Measurements from ENCODE around the gene LRRN4.

LRRN4 gene

DNA sequence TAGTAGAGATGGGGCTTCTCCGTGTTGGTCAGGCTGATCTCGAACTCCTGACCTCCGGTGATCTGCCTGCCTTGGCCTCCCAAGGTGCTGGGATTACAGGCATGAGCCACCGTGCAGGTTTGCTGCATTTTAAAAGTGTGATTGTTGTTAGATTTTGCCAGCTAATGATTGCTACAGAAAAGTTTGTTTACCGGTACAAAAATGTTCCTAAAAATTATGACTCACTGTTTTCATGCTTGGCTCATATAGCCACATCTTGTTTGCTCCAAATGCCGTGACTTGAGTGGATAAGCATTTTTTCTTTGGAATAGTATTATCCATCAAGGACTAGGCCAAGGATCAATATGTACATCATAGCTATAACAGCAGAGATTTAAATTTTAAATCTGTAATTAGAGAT lies 24.3 kb downstream of the LRRN4 start:
- DNase-seq = no peak

DNA sequence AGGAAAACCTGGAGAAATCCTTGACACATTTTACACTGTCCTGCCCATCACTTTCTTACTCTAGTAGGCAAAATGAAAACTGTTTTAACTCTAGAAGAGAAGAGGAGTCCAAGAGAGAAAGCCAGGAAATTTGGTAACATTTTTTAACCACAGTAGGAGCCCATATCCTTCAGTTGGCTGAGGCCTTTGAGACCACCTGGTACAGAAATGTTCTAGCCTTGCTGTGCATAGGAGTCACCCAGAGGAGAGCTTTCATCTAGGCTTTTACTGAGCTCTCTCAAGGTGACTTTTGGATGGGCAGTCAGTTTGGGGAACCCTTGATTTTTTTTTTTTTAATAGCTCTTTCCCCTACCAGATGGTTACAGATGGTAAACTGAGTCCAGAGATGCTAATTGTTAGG lies 25.0 kb downstream of the LRRN4 start:
- DNase-seq = no peak

DNA sequence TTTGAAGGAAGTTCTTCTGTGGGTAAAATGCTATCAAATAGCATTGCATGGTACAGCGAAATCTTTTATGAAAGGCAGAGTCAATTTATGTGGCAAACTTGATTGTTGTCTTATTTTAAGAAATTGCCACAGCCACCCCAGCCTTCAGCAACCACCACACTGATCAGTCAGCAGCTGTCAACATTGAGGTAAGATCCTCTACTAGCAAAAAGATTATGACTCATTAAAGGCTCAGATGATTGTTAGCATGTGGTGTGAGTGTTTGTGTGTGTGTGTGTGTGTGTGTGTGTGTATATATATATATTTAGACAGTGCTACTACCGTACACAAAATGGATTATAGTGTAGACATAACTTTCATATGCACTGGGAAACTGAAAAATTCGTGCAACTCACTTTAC lies 27.8 kb downstream of the LRRN4 start:
- no peak for DNase-seq

DNA sequence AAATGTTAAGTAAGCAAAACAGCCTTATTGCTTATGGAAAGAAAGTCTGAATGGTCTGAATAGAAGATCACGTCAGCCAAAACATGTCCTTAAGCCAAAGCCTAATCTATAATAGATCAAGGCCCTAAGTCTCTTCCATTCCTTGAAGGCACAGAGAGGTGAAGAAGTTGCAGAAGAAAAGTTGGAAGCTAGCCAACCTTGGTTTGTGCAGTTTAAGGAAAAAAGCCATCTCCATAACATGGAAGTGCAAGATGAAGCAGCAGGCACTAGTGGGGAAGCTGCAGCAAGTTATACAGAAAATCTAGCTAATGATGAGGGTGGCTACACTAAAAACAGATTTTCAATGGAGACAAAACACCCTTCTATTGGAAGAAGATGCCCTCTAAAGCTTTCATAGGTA lies 29.1 kb downstream of the LRRN4 start:
- DNase-seq = no peak

DNA sequence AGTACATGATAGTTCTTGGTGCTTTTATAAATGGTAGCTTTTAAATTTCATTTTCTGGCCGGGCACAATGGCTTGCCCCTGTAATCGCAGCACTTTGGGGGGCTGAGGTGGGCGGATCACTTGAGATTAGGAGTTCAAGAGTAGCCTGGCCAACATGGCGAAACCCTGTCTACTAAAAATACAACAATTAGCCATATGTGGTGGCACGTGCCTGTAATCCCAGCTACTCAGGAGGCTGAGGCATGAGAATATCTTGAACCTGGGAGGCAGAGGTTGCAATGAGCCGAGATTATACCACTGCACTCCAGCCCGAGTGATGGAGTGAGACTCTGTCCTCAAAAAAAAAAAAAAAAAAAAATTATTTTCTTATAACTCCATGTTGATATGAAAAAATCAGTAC lies 36.0 kb downstream of the LRRN4 start:
- DNase-seq = no peak

DNA sequence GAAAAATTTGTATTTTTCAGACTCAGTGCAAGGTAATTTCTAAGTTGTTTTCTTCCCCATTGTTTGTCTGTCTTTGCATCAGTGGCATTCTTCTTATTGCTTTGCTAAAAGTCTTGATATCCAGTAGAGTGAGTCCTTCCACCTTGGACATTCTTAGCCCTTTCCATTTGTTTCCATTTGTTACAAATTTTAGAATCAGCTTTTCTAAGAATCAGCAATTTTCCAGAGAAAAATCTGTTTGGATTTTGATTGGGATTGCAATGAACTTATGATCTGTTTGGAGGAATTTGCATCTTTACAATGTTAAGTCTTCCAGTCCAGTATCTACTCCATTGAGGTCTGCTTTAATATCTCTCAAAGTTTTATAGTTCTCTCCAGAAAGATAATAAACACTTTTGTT lies 36.4 kb downstream of the LRRN4 start:
- DNase-seq = no peak

DNA sequence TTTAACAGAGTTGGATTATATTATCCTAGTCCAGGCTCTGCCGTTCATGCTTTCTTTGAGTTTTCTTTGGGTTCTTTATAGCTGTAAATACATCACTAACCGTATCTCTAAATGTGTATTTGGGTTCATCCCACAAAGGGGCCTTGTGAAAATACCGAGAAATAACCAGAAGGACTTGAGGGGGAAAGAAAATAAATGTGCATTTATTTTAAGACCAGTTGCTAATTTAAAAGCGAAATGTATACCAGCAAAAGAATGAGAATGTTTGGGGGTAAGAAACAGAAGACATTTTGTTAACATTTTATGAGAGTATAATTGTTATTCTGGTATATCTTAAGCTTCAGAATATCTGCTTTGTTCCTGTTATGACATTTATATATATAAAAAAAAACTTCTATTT lies 38.9 kb downstream of the LRRN4 start:
- DNase-seq = no peak

DNA sequence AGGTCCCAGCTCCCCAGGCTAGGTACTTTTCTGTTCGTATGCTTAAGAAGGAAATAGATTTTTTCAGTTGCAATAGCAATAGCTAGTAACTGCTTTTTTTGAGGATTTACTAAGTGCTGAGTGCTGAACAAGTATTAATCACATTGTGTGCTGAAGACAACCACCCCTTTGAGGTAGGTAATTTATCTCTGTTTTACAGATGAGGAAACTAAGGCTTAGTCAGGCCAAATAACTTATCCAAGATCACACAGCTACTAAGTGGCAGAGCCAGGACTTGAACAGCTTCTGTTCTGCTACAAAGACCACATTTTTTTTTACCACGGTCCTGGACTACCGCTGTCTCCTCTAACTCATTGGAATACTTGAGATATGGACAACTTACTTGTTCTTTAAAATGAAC lies 39.8 kb downstream of the LRRN4 start:
- no peak for DNase-seq

DNA sequence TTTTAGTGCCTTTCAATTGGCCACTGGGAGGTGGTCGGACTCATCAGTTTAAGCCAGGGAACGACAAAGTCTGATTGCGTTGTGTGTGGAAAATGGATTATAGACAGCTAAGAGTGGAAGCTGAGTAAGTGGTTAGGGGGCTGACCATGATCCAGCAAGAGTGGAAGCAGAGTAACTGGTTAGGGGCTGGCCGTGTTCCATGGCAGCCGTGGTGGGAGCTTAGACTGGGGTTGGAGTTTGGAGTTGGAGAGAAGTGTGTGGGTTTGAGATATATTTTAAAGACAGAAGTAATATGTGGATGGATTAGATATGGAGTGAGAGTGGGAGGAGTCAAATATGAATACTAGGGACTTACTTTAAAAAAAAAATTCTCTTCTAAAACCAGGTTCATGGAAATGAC lies 41.7 kb downstream of the LRRN4 start:
- DNase-seq = no peak

DNA sequence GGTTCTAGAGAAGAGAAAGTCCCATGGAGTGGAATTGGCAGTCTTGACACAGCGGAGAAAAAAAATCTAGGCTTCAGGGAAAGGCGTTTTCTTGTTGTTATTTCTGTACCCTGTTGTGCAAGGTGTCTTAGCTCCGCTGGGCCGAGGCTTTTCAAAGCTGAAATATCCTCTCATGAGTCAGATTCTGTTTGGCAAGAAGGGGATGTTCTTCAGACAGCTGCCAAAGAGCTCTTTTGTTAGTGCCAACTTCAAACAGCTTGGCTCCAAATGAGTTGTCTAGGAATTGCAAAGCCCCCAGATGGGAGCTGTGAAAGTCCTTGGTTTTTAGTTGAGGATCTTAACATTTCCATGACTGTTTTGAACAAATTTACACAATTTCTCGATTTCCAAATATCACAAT lies 45.6 kb downstream of the LRRN4 start:
- DNase-seq = no peak

DNA sequence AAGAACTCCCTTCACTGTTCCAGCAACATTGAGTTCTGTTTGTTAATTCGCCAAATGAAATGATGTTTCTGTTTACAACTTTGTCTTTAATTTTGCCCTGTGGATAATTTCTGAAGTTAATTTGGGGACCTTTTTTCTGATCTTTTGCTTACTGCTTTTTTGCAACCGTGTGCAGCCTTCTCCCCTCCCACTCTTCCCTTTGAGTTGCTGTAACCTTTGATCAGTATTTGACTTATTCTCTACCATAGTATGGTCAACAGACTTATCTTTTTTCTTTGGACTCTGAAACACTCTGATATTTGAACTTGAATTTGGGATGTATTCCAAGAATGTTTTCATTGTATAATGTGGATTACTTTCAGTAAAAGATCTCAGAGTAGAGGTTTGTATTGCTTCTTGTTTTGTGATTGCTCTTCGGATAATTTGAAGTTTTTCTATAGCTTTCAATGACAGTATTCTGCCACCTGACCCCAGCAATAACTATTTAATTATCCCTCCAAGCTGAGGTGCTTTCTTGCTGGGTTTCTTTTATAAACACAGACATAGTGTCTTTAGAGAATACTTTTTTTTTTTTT lies 46.2 kb downstream of the LRRN4 start:
- no peak for DNase-seq

DNA sequence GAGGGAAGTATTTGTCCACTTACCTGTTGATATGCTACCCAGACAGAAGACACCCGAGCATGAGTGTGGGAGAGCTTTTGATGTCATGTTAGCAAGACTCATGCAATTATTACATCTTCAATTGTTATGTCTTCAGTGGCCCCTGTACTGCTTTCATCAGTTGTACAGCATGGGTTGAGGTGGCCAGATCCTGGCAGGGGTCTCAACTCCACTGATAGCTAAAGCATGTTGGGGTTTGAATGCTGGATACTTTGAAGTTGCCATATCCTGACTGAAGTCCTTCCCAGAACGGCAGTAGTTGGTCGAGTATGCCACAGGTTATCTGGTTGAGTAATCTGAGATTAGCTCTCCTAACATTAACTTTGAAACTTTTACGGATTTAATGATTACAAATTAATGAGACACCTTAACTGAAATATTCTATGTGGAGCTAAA lies 46.7 kb downstream of the LRRN4 start:
- no peak for DNase-seq

DNA sequence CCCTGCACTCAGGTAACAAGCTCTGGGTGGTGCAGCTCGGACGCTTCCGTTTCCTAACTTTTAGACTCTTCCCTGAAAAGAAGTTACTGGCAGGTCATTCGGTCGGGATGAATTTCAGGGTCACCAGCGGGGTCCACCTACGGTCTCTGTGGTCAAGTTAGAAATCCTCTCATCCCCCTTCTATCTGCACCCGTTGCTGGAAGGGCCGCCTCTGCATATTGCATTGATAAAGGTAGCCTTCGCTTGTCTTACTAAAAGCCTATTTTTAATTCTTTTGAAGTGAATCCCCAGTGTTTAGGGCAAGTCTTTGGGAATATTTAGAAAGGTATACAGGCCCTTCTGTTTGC lies 47.3 kb downstream of the LRRN4 start:
- DNase-seq = no peak

DNA sequence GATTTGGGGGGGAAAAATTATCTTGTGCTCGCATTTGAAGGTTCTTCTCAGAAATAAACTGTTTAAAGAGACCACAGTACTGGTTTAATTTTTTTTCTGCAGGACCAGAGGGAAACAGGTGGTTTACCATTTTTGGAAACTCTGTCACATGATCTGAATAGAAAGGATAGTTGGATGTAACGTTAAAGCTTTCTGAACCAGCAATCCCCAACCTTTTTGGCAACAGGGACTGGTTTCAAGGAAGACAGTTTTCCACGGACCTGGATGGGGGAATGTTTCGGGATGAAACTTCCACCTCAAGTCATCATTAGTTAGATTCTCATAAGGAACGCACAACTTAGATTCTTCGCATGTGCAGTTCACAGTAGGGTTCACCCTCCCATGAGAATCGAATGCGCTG lies 53.0 kb downstream of the LRRN4 start:
- DNase-seq = no peak

DNA sequence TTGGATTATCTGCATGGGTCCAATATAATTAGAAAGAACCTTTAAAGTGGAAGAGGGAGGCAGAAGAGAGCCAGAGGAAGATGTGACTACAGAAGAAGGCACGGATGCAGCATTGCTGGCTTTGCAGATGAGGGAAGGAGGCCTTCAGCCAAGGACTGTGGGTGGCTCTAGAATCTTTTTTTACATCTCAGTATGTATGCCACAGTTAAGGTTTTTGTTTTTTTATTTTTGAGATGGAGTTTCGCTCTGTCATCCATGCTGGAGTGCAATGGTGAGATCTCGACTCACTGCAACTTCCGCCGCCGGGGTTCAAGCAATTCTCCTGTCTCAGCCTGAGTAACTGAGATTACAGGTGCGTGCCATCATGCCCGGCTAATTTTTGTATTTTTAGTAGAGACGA lies 54.1 kb downstream of the LRRN4 start:
- DNase-seq = no peak

DNA sequence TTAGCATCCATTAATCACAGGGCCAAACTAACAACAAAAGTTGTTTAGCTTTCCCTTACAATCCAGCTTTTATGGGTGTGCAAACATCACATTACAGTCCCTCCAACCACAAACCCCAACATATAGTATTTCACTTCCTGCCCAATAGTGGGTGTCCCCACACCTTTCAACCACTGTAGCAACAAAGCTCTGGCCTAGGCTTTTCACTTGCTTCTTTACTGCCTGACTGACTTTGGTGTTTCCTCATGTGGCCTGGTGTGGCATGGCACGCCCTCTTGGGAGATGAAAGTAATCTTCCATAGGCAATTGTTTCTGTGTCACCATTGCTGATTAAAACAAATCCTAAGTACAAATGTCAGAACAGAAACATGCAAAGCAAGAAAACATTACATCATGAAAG lies 57.1 kb downstream of the LRRN4 start:
- no peak for DNase-seq

DNA sequence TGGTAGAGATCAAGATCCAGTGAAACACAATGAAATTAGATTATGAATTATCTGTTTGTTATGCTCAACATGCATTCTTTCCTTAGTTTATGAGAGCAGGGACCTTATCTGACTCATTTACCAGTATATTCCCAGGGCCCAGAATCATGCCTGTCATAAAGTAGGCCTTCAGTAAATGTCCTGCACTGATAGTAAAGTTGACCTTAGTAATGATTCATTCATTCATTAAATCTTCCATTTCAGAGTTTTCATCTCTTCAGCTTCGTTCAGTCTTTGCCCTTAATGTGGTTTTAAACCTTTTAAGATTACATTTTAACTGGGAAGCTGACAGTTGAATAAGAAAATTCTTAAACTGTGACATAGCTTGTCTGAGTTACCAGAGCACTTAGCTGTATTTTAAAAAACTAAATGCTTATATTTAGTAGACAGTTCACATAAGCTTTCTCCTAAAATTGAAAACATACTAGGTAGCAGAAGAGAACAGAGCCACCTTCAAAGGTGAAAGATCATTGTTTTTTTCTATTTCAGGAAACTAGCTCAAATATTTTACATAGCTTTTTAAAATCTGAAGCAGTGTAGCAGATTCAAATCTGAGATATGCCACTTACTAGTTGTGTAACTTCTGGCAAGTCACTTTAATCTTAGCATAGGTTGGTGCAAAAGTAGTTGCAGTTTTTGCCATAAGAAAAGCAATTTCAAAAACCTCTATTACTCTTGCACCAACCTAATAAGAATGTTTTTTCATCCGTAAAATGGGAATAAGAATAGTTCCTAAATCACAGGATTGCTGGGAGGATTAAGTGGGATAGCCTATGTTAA lies 62.0 kb downstream of the LRRN4 start:
- no peak for DNase-seq

DNA sequence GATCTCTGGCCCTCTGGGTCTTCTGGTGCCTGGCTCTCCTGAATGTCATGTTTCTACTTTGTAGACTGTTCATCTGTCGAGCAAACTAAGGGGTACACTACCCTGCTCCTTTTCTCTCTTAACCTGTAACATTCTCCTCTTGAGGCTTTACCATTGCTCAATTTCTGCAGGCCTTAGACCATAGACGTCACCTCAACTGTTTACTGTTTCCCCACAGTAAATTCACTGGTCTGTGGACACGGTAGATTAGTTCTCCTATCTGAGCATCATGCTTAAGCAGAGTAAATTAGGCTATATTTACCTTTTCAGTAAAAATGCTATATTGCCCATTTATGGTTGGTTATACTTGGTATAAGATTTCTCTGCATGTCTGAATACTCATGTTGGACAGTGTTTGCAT lies 62.9 kb downstream of the LRRN4 start:
- DNase-seq = no peak
